CD4-positive, alpha-beta T cell (primary cell): ENCODE measurements around the gene PRR20C. TPM values are rescaled to one million over a fixed set of nuclear protein-coding genes. Genes with fewer than 3 reads are reported as not detected.
"Not testable (repeated sequence)": the region's sequence is repeated elsewhere in the genome, so short reads cannot be mapped to it uniquely, and the experiment has no call there.

ENCODE experiments used
- ATAC-seq: fragments of 200-7000 bp; cut with Tn5 transposase; one replicate; pipeline ENCODE4 v1.10.0; 2022; ENCODE audit warnings: mild to moderate bottlenecking; ENCODE audit not compliant: poor library complexity
- CTCF ChIA-PET: fragments of 350-600 bp; sonication (Branson Sonifier 250); formaldehyde crosslinking; loops from one replicate; lab custom pipeline; 2021; ENCODE audit warnings: antibody characterized with exemption, inconsistent platforms; lab: Charles Lee
- POLR2A ChIA-PET: fragments of 350-600 bp; sonication (Branson Sonifier 250); formaldehyde crosslinking; loops from one replicate; lab custom pipeline; 2021; ENCODE audit warnings: antibody characterized with exemption, inconsistent platforms; lab: Charles Lee
- DNase-seq, 14 experiments: peaks; one replicate each; pipeline ENCODE4 v3.0.0-alpha.2; 2013 to 2020; ENCODE audit warnings: mixed read lengths in 2 of 14
- H3K27ac ChIP-seq, 2 donors: one replicate each; pipeline versions ENCODE4 v1.5.1 to v1.7.0; 2013; ENCODE audit warnings: low read length in 2 of 2, low read depth in 1 of 2, mild to moderate bottlenecking in 1 of 2
- H3K27me3 ChIP-seq, 2 experiments: 1 replicate in 1 of 2; 2 replicates in 1 of 2; pipeline versions ENCODE4 v1.6.1 to v1.7.0; 2013; ENCODE audit warnings: low read length in 2 of 2, control low read depth in 1 of 2, mild to moderate bottlenecking in 1 of 2, moderate library complexity in 1 of 2; ENCODE audit not compliant: insufficient read depth in 2 of 2, control insufficient read depth in 1 of 2
- H3K36me3 ChIP-seq: one replicate; pipeline ENCODE4 v1.6.1; 2013; ENCODE audit warnings: low read length, control low read depth; ENCODE audit not compliant: insufficient read depth
- H3K4me1 ChIP-seq: one replicate; pipeline ENCODE4 v1.6.1; 2013; ENCODE audit warnings: low read length, control low read depth; ENCODE audit not compliant: insufficient read depth
- H3K4me3 ChIP-seq: one replicate; pipeline ENCODE4 v1.5.1; 2013; ENCODE audit warnings: mild to moderate bottlenecking, low read length, moderate library complexity
- H3K9me3 ChIP-seq, 2 experiments: 1 replicate in 1 of 2; 2 replicates in 1 of 2; pipeline versions ENCODE4 v1.6.1 to v1.7.0; 2013; ENCODE audit warnings: low read length in 2 of 2, mild to moderate bottlenecking in 2 of 2, control low read depth in 1 of 2, moderate library complexity in 1 of 2; ENCODE audit not compliant: control insufficient read depth in 1 of 2, insufficient read depth in 1 of 2
- H3K27ac Mint-ChIP-seq: one replicate; pipeline ENCODE4 v1.8.0; 2020; ENCODE audit warnings: mixed read lengths
- H3K27me3 Mint-ChIP-seq: one replicate; pipeline ENCODE4 v1.8.0; 2021; ENCODE audit warnings: mixed read lengths
- H3K36me3 Mint-ChIP-seq: one replicate; pipeline ENCODE4 v1.8.0; 2021; ENCODE audit warnings: low read depth, mixed read lengths
- H3K4me1 Mint-ChIP-seq: one replicate; pipeline ENCODE4 v1.8.0; 2021; ENCODE audit warnings: low read depth, mixed read lengths
- H3K4me3 Mint-ChIP-seq: one replicate; pipeline ENCODE4 v1.8.0; 2020; ENCODE audit warnings: mild to moderate bottlenecking, mixed read lengths
- H3K9me3 Mint-ChIP-seq: one replicate; pipeline ENCODE4 v1.8.0; 2020; ENCODE audit warnings: mixed read lengths
- intact Hi-C, 2 experiments: fragments of 100-400 bp; cut with DNase I in 1 of 2; cut with micrococcal nuclease in 1 of 2; formaldehyde crosslinking; loops; one replicate each; pipeline versions ENCODE4 v1.15.1 to v1.9.0; 2023 to 2025; cut with DNase I, micrococcal nuclease
- total RNA-seq, 174 experiments: library from RNA in 2 of 174; stranded (reverse) in 2 of 174; gene quantifications; one replicate each; pipeline ENCODE4 v1.2.3 and lab custom pipeline; 2021 to 2026
- TF ChIP-seq, protein P1 (sequence below): fragments of 200-600 bp; IDR thresholded peaks from one replicate; pipeline ENCODE4 v1.8.0; 2022; ENCODE audit warnings: antibody characterized with exemption, mild to moderate bottlenecking

The PRR20C gene
- total RNA-seq, 2 experiments from 2014 or later: not detected

DNA sequence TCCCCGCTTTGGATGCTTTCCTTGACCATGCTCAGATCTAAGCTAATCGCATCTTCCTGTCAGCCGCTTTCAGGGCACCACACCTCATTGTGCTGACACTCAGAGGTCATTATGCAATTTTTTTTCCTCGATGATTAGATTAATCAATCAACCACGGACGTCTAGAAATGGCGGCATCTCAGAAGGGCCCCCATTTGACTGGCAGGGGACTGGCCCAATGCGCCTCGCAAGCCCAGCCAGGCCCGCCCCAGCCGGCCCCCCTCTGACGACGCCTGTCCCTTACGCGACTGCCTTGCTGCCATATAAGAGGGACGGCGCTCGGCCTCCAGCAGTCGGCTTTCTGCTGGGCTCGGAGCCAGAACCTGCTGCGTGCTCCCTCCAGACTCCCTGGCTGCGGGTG lies 6.7 kb upstream of the PRR20C start, which contains the start of gene PRR20B:
PRR20B (plus strand) TSS at position 301 of the 400 bp plus-strand sequence. CDS start 387 bp downstream, outside the sequence.
- H3K36me3 Mint-ChIP-seq, H3K27ac Mint-ChIP-seq, H3K4me1 ChIP-seq, POLR2A ChIA-PET, H3K27me3 Mint-ChIP-seq, intact Hi-C loops, H3K4me1 Mint-ChIP-seq, CTCF ChIA-PET, H3K9me3 ChIP-seq, DNase-seq, H3K27ac ChIP-seq, H3K36me3 ChIP-seq, H3K4me3 Mint-ChIP-seq, H3K4me3 ChIP-seq, H3K9me3 Mint-ChIP-seq, H3K27me3 ChIP-seq, ATAC-seq: not testable (repeated sequence)

DNA sequence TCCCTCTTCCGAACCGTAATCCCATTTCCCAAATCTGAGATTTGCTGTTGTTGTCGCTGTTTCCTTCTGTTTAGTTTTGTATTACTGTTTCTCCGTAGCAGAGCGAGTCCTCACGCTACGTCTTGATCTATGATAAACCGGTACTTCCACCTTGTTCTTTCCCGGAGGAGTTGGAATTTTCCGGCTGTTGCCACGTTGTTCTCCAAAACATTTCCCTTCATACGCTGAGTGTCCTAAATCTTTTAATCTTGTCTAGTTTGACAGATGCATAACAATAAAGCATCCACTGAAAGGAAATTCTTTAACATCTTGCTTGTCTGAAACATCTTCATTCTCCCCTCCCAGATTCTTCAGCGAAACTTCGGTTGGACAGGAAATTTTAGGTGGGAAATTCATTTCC lies 5.8 kb upstream of the PRR20C start:
- H3K9me3 ChIP-seq, H3K36me3 Mint-ChIP-seq, H3K4me3 ChIP-seq, H3K9me3 Mint-ChIP-seq, H3K27me3 Mint-ChIP-seq, POLR2A ChIA-PET, H3K4me1 Mint-ChIP-seq, H3K27ac Mint-ChIP-seq, DNase-seq, intact Hi-C loops, ATAC-seq, H3K36me3 ChIP-seq, H3K4me1 ChIP-seq, H3K4me3 Mint-ChIP-seq, H3K27ac ChIP-seq, CTCF ChIA-PET, H3K27me3 ChIP-seq: not testable (repeated sequence)

DNA sequence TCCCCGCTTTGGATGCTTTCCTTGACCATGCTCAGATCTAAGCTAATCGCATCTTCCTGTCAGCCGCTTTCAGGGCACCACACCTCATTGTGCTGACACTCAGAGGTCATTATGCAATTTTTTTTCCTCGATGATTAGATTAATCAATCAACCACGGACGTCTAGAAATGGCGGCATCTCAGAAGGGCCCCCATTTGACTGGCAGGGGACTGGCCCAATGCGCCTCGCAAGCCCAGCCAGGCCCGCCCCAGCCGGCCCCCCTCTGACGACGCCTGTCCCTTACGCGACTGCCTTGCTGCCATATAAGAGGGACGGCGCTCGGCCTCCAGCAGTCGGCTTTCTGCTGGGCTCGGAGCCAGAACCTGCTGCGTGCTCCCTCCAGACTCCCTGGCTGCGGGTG lies 6.5 kb downstream of the PRR20C start, which contains the start of gene PRR20D:
PRR20D (plus strand) TSS at position 301 of the 400 bp plus-strand sequence. CDS start 387 bp downstream, outside the sequence.
- CTCF ChIA-PET, H3K27ac Mint-ChIP-seq, H3K27me3 Mint-ChIP-seq: not testable (repeated sequence)

GRCh38 chr13:57166897-57167296 lies 13.0 kb downstream of the PRR20C start, which contains the start of gene PRR20E:
Gene PRR20E (plus strand): TSS chr13:57167197. CDS start chr13:57167584, 387 bp downstream.
- H3K4me1 ChIP-seq, H3K36me3 Mint-ChIP-seq, H3K9me3 Mint-ChIP-seq, ATAC-seq, H3K4me3 ChIP-seq, H3K27me3 Mint-ChIP-seq, H3K27ac ChIP-seq, POLR2A ChIA-PET, H3K27me3 ChIP-seq, H3K4me3 Mint-ChIP-seq, H3K36me3 ChIP-seq, CTCF ChIA-PET, H3K9me3 ChIP-seq, intact Hi-C loops, H3K27ac Mint-ChIP-seq, DNase-seq, H3K4me1 Mint-ChIP-seq: not testable (repeated sequence)

More for the DNA sequence above, 6.5 kb downstream of the PRR20C start, which contains the start of gene PRR20D:
- H3K4me3 ChIP-seq, H3K4me1 Mint-ChIP-seq, H3K9me3 Mint-ChIP-seq, H3K36me3 Mint-ChIP-seq, POLR2A ChIA-PET, intact Hi-C loops, H3K4me3 Mint-ChIP-seq, H3K36me3 ChIP-seq, H3K4me1 ChIP-seq, DNase-seq, ATAC-seq, H3K27ac ChIP-seq, H3K27me3 ChIP-seq, H3K9me3 ChIP-seq: not testable (repeated sequence)

DNA sequence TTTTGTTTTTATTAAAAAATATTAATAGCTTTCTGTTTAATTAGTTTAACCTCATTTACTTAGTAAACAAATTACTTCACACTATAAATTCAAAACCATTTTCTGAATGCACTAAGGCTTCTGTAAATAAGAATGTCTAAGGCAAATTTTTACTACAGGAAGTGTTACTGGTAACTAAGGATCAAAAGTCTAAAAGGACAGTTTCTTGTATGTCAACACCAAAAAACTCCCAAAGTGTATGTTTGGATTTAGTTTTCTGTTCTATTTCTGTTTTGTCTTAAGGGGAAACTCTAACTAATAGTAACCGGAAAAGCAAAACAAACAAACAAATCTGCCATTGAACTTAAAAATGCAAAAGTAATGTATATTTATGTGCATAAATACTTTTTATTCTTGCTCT lies 37.8 kb downstream of the PRR20C start:
- CTCF ChIA-PET: no interaction called here
- Mint-ChIP-seq H3K9me3 (no peaks in the 10 kb centered on the region), H3K27ac (no peak overlapping the region), H3K4me3 (no peak overlapping the region), H3K4me1 (no peaks in the 10 kb centered on the region), H3K36me3 (no peaks in the 10 kb centered on the region), H3K27me3 (no peaks in the 10 kb centered on the region)
- no peaks in the 10 kb centered on the region for H3K4me1 ChIP-seq
- no peaks in the 10 kb centered on the region for H3K27me3 ChIP-seq
- intact Hi-C loops: no loop called here
- ATAC-seq (no peak), DNase-seq (no peak)
- no peak overlapping the region for H3K27ac ChIP-seq
- TF ChIP-seq, protein P1, sequence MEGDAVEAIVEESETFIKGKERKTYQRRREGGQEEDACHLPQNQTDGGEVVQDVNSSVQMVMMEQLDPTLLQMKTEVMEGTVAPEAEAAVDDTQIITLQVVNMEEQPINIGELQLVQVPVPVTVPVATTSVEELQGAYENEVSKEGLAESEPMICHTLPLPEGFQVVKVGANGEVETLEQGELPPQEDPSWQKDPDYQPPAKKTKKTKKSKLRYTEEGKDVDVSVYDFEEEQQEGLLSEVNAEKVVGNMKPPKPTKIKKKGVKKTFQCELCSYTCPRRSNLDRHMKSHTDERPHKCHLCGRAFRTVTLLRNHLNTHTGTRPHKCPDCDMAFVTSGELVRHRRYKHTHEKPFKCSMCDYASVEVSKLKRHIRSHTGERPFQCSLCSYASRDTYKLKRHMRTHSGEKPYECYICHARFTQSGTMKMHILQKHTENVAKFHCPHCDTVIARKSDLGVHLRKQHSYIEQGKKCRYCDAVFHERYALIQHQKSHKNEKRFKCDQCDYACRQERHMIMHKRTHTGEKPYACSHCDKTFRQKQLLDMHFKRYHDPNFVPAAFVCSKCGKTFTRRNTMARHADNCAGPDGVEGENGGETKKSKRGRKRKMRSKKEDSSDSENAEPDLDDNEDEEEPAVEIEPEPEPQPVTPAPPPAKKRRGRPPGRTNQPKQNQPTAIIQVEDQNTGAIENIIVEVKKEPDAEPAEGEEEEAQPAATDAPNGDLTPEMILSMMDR: no peak
- POLR2A ChIA-PET: no interaction called here
- no peak overlapping the region for H3K4me3 ChIP-seq
- no peaks in the 10 kb centered on the region for H3K9me3 ChIP-seq
- no peaks in the 10 kb centered on the region for H3K36me3 ChIP-seq
